HepG2 (cell line): Measurements from ENCODE around the gene ST6GALNAC6. TPM values are rescaled to one million over a fixed set of nuclear protein-coding genes. Genes with fewer than 3 reads are reported as not detected.
A peak's percentile ranks its signal among the peaks of the same experiment; 100 is the strongest.

Experiments used
- ATAC-seq: fragments of 200-7000 bp; cut with Tn5 transposase; 3 replicates; pipeline ENCODE4 v1.9.1; 2020; ENCODE audit warnings: mild to moderate bottlenecking, moderate library complexity
- BruUV-seq: library from RNA; stranded (reverse); fragments of 400-500 nt; replicated peaks from 2 replicates; lab custom pipeline; 2021; lab: Mats Ljungman, UMichigan
- CTCF ChIA-PET: fragments of 300-600 bp; formaldehyde crosslinking; extraction: SDS; loops from one replicate; lab custom pipeline; 2021; ENCODE audit warnings: low total read pairs, inconsistent platforms, low intra/inter-chr PET ratio; lab: Yijun Ruan, JAX
- POLR2A ChIA-PET: fragments of 350-600 bp; sonication (Branson Sonifier 250); formaldehyde crosslinking; loops from one replicate; lab custom pipeline; 2020; ENCODE audit warnings: antibody characterized with exemption, inconsistent platforms; lab: Yijun Ruan, JAX
- DNase-seq: peaks from one replicate; pipeline ENCODE4 v3.0.0-alpha.2; 2015; ENCODE audit warnings: low spot score
- FAIRE-seq: peaks from 3 replicates; lab custom pipeline; 2011; peaks lifted over from hg19 to GRCh38; lab: Jason Lieb, UNC
- H2AFZ ChIP-seq: one replicate; pipeline ENCODE4 v1.6.1; 2011; ENCODE audit warnings: low read length, inconsistent platforms
- H3K27ac ChIP-seq: fragments of 300-600 bp; 3 replicates; pipeline ENCODE4 v1.8.0; 2011; ENCODE audit warnings: mixed run types, mild to moderate bottlenecking, mixed read lengths, low read length, inconsistent platforms; ENCODE audit not compliant: insufficient read depth; ENCODE audit errors: extremely low read length
- H3K27me3 ChIP-seq, 2 experiments: fragments of 200-600 bp in 1 of 2; 2 replicates in 1 of 2; 3 replicates in 1 of 2; pipeline versions ENCODE4 v1.6.0 to v1.8.0; 2011; ENCODE audit warnings: low read length in 2 of 2, mild to moderate bottlenecking in 2 of 2, moderate library complexity in 2 of 2, inconsistent platforms in 1 of 2; ENCODE audit not compliant: insufficient read depth in 2 of 2, control insufficient read depth in 1 of 2
- H3K36me3 ChIP-seq, 2 experiments: fragments of 200-600 bp in 1 of 2; replicated peaks in 1 of 2; 2 replicates in 1 of 2; 3 replicates in 1 of 2; pipeline versions ENCODE4 v1.5.1 to v1.8.0; 2011; ENCODE audit warnings: low read length in 2 of 2, inconsistent platforms in 1 of 2; ENCODE audit not compliant: insufficient read depth in 2 of 2, control insufficient read depth in 1 of 2
- H3K4me1 ChIP-seq: 2 replicates; pipeline ENCODE4 v1.5.1; 2012; ENCODE audit warnings: low read length, inconsistent platforms; ENCODE audit not compliant: insufficient read depth
- H3K4me2 ChIP-seq: 2 replicates; pipeline ENCODE4 v1.6.0; 2011; ENCODE audit warnings: low read depth, low read length, inconsistent platforms
- H3K4me3 ChIP-seq, 3 experiments: fragments of 200-600 bp in 1 of 3; sonication (generic), shearing (Covaris generic) in 1 of 3; replicated peaks in 1 of 3; 2 replicates each; pipeline ENCODE4 v1.5.1; 2011 to 2016; ENCODE audit warnings: low read length in 3 of 3, inconsistent platforms in 2 of 3, low read depth in 2 of 3, mild to moderate bottlenecking in 2 of 3, control low read depth in 1 of 3, mixed read lengths in 1 of 3; ENCODE audit not compliant: insufficient read depth in 1 of 3
- H3K79me2 ChIP-seq: one replicate; pipeline ENCODE4 v1.6.1; 2011; ENCODE audit warnings: low read length, inconsistent platforms; ENCODE audit not compliant: insufficient read depth
- H3K9ac ChIP-seq: 2 replicates; pipeline ENCODE4 v1.6.0; 2011; ENCODE audit warnings: mild to moderate bottlenecking, low read depth, low read length, inconsistent platforms; ENCODE audit not compliant: insufficient read depth
- H3K9me3 ChIP-seq: 2 replicates; pipeline ENCODE4 v1.5.1; 2012; ENCODE audit warnings: mild to moderate bottlenecking, low read length
- H4K20me1 ChIP-seq: 2 replicates; pipeline ENCODE4 v1.6.0; 2011; ENCODE audit warnings: inconsistent platforms, mild to moderate bottlenecking, low read length, moderate library complexity; ENCODE audit not compliant: insufficient read depth
- ATRX ChIP-seq: sonication (generic); formaldehyde crosslinking; IDR thresholded peaks from 2 replicates; pipeline ENCODE4 v1.4.0; 2020; ENCODE audit warnings: missing genetic modification reagents, borderline replicate concordance
- CC2D1A ChIP-seq: sonication (generic); formaldehyde crosslinking; IDR thresholded peaks from 2 replicates; pipeline ENCODE4 v1.8.1; 2023; ENCODE audit warnings: mild to moderate bottlenecking, missing genetic modification reagents
- DMAP1 ChIP-seq: IDR thresholded peaks from 2 replicates; pipeline ENCODE4 v1.6.1; 2016
- ESRRA ChIP-seq: sonication (generic); formaldehyde crosslinking; IDR thresholded peaks from 2 replicates; pipeline ENCODE4 v1.5.1; 2020; ENCODE audit warnings: mild to moderate bottlenecking, low read depth, missing genetic modification reagents
- HCFC1 ChIP-seq: fragments of 150-350 bp; IDR thresholded peaks from 2 replicates; pipeline ENCODE4 v1.6.1; 2014; ENCODE audit warnings: low read depth, low read length
- MEIS2 ChIP-seq: sonication (generic); formaldehyde crosslinking; IDR thresholded peaks from 2 replicates; pipeline ENCODE4 v1.9.0; 2021; ENCODE audit warnings: mild to moderate bottlenecking, missing genetic modification reagents
- PITX1 ChIP-seq: sonication (generic); formaldehyde crosslinking; IDR thresholded peaks from 2 replicates; pipeline ENCODE4 v1.5.1; 2020; ENCODE audit warnings: mild to moderate bottlenecking, missing genetic modification reagents
- PLSCR1 ChIP-seq: sonication (generic); formaldehyde crosslinking; IDR thresholded peaks from 2 replicates; pipeline ENCODE4 v1.5.0; 2020; ENCODE audit warnings: missing genetic modification reagents, mild to moderate bottlenecking, borderline replicate concordance
- SMAD1 ChIP-seq: sonication (generic); formaldehyde crosslinking; IDR thresholded peaks from 2 replicates; pipeline ENCODE4 v1.4.0; 2020; ENCODE audit warnings: missing genetic modification reagents, low read depth, mild to moderate bottlenecking, borderline replicate concordance
- TRIM22 ChIP-seq: fragments of 450-650 bp; IDR thresholded peaks from 2 replicates; pipeline ENCODE4 v1.6.1; 2017
- ZBTB7B ChIP-seq: sonication (generic); formaldehyde crosslinking; IDR thresholded peaks from 2 replicates; pipeline ENCODE4 v1.4.0; 2020; ENCODE audit warnings: missing genetic modification reagents
- ZMYM2 ChIP-seq: sonication (generic); formaldehyde crosslinking; IDR thresholded peaks from 2 replicates; pipeline ENCODE4 v1.8.0; 2022; ENCODE audit warnings: mild to moderate bottlenecking, missing genetic modification reagents
- ZNF10 ChIP-seq: sonication (generic); formaldehyde crosslinking; IDR thresholded peaks from 2 replicates; pipeline ENCODE4 v1.4.0; 2020; ENCODE audit warnings: mild to moderate bottlenecking, low read depth, missing genetic modification reagents, borderline replicate concordance
- ZNF205 ChIP-seq: IDR thresholded peaks from 2 replicates; pipeline ENCODE4 v1.6.1; 2018; ENCODE audit warnings: missing biosample characterization, missing genetic modification reagents
- ZNF232 ChIP-seq: sonication (generic); formaldehyde crosslinking; IDR thresholded peaks from 2 replicates; pipeline ENCODE4 v1.4.0; 2020; ENCODE audit warnings: missing genetic modification reagents, borderline replicate concordance
- ZNF598 ChIP-seq: sonication (generic); formaldehyde crosslinking; IDR thresholded peaks from 2 replicates; pipeline ENCODE4 v1.5.1; 2020; ENCODE audit warnings: mild to moderate bottlenecking, missing genetic modification reagents, borderline replicate concordance
- ZNF670 ChIP-seq: sonication (generic); formaldehyde crosslinking; IDR thresholded peaks from 2 replicates; pipeline ENCODE4 v1.8.0; 2022; ENCODE audit warnings: mild to moderate bottlenecking, missing genetic modification reagents, borderline replicate concordance
- ZNF746 ChIP-seq: sonication (generic); formaldehyde crosslinking; IDR thresholded peaks from 2 replicates; pipeline ENCODE4 v1.8.0; 2022; ENCODE audit warnings: mild to moderate bottlenecking, missing genetic modification reagents
- ZNF761 ChIP-seq: sonication (generic); formaldehyde crosslinking; conservative IDR thresholded peaks from 2 replicates; pipeline ENCODE4 v1.4.0; 2020; ENCODE audit warnings: mild to moderate bottlenecking, missing genetic modification reagents
- ZSCAN22 ChIP-seq: sonication (generic); formaldehyde crosslinking; IDR thresholded peaks from 2 replicates; pipeline ENCODE4 v1.4.0; 2020; ENCODE audit warnings: mild to moderate bottlenecking, missing genetic modification reagents
- ZXDC ChIP-seq: sonication (generic); formaldehyde crosslinking; IDR thresholded peaks from 2 replicates; pipeline ENCODE4 v1.5.0; 2020; ENCODE audit warnings: mild to moderate bottlenecking, missing genetic modification reagents
- WGBS: methylation state at CpG from one replicate; pipeline ENCODE4 v1.1.6; 2017; ENCODE audit warnings: low lambda C conversion rate; 5-methylcytosine and 5-hydroxymethylcytosine counted together
- in situ Hi-C: cut with HindIII; loops from 2 replicates; pipeline ENCODE4 v1.10.0; 2017; ENCODE audit warnings: low pct_unique_long_range_greater_than_20kb; ENCODE audit not compliant: extremely low pct_ligation_motif_present
- intact Hi-C: fragments of 100-400 bp; cut with micrococcal nuclease; formaldehyde crosslinking; loops from one replicate; pipeline ENCODE4 v1.10.0; 2022; ENCODE audit not compliant: unreplicated experiment
- polyA plus RNA-seq, 8 experiments: library from polyadenylated mRNA; depleted of rRNA in 3 of 8; stranded (reverse) in 7 of 8; unstranded in 1 of 8; fragments of >200 nt; fragmentation: Illumina TruSeq in 4 of 8; extraction: Trizol in 4 of 8; gene quantifications; 2 replicates each; pipeline versions ENCODE4 v1.2.1 to v1.2.3, GENCODE V29; 2011 to 2016; ENCODE audit warnings: low read depth in 4 of 8, missing spikeins in 1 of 8, mixed read lengths in 1 of 8; ENCODE audit not compliant: insufficient read depth in 1 of 8
- total RNA-seq, 5 experiments: library from RNA; depleted of rRNA; stranded (reverse); fragments of >200 nt; fragmentation: Illumina TruSeq; extraction: Trizol; gene quantifications; 2 replicates each; pipeline ENCODE4 v1.2.3, GENCODE V29; 2016; ENCODE audit warnings: low read depth in 1 of 5

The ST6GALNAC6 gene
- total and polyA plus RNA-seq, 2 of the 13 experiments (the other 11 are each of a cell fraction or from before 2014, with no cell fraction given), result 18.5 to 65.4 TPM

GRCh38 chr9:127898433-127899127 is 823 bp downstream of the ST6GALNAC6 start:
- intact Hi-C loops, result no loop called here
- Histone ChIP-seq H3K36me3 (peaks cover 18 to 29% of the 10 kb centered on the region in 2 experiments), H3K4me2 (peak overlapping the region; percentile 84), H3K27ac (peak overlapping the region; percentile 91), H3K4me1 (peaks cover 56% of the 10 kb centered on the region), H3K27me3 (no peaks in the 10 kb centered on the region), H4K20me1 (no peaks in the 10 kb centered on the region), H3K4me3 (peak overlapping the region; percentile 89 to 95 (median 95)), H3K9me3 (peaks cover 5% of the 10 kb centered on the region), H2AFZ (no peak overlapping the region), H3K9ac (peak overlapping the region; percentile 81), H3K79me2 (peaks cover 19% of the 10 kb centered on the region)
- ATAC-seq (peak; percentile 53), FAIRE-seq (peak; percentile 32), DNase-seq (peak; percentile 50)
- in situ Hi-C loops, result no loop called here
- WGBS, result 3% methylated on average over 11 of the region's 32 CpGs
- no TSS peak for BruUV-seq
- CTCF ChIA-PET, result no interaction called here
- POLR2A ChIA-PET, result interaction anchor here (0.8 to 3.8 kb wide), 7 partner anchors 9 to 164 kb away, joined by 3 to 55 read pairs (median 8); partner anchors contain the start of genes ST6GALNAC4 and TOR2A
- TF ChIP-seq PLSCR1 (CRISPR knock-in tag) (no peak), DMAP1 (CRISPR knock-in tag) (0 out of 2 replicates have a peak, but pooled peaks have one; percentile 16), ZNF205 (CRISPR knock-in tag) (no peak), CC2D1A (no peak), ZNF232 (CRISPR knock-in tag) (no peak), SMAD1 (CRISPR knock-in tag) (no peak), ZNF598 (peak; percentile 67; the same call in 1 of the 2 replicates), ZNF761 (CRISPR knock-in tag) (no peak), TRIM22 (no peak), ZNF746 (CRISPR knock-in tag) (no peak), MEIS2 (CRISPR knock-in tag) (no peak), ZNF670 (peak; percentile 56; the same call in 1 of the 2 replicates), PITX1 (no peak), ESRRA (CRISPR knock-in tag) (no peak), ZMYM2 (CRISPR knock-in tag) (peak; percentile 57; the same call in 1 of the 2 replicates), ATRX (CRISPR knock-in tag) (no peak), HCFC1 (no peak), ZBTB7B (peak; percentile 80; the same call in 1 of the 2 replicates), ZSCAN22 (CRISPR knock-in tag) (no peak), ZXDC (CRISPR knock-in tag) (no peak), ZNF10 (CRISPR knock-in tag) (no peak)
